Activated T-cell treated with anti-CD3 and anti-CD28 coated beads for 48 hours (primary cell): Measurements from ENCODE around the gene TBC1D22A.

Source experiments
- DNase-seq: peaks from one replicate; pipeline ENCODE4 v3.0.0-alpha.2; 2020; ENCODE audit warnings: low read depth

TBC1D22A gene

DNA sequence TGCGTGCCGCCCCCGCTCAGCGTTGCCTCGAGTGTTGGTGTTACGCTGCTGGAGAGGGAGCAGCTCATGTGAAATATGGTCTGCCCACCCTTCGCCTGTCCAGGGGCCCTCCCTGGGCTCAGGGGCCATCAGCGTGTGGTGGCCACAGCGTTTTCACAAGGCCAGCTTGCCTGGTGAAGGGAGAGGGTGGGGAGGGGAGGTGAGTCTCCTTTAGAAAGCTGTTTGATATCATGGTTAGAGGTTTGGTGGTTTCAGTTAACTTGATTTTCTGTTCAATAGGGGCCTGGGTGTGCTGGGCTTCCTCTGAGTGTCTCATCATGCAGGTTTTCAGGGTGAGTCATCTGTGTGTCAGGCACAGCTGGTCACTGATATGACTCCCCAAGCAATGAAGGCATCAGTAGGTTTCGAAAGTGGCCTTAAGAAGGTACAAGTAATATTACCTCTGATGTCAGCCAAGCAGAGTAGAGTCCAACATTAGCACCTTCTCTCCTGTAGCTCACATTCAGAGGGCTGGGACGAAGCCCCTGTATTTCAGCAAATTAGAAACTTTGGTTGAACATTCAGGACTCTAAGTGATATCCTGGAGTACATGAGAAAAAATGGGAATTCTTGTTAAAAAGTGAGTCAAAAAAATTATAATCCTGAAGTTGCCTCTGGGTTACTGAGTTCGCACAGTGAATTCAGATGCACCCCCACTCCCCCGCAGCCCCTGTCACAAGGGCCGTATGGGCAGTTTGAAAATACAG is 172.5 kb downstream of the TBC1D22A start:
- peak; percentile 18 for DNase-seq

DNA sequence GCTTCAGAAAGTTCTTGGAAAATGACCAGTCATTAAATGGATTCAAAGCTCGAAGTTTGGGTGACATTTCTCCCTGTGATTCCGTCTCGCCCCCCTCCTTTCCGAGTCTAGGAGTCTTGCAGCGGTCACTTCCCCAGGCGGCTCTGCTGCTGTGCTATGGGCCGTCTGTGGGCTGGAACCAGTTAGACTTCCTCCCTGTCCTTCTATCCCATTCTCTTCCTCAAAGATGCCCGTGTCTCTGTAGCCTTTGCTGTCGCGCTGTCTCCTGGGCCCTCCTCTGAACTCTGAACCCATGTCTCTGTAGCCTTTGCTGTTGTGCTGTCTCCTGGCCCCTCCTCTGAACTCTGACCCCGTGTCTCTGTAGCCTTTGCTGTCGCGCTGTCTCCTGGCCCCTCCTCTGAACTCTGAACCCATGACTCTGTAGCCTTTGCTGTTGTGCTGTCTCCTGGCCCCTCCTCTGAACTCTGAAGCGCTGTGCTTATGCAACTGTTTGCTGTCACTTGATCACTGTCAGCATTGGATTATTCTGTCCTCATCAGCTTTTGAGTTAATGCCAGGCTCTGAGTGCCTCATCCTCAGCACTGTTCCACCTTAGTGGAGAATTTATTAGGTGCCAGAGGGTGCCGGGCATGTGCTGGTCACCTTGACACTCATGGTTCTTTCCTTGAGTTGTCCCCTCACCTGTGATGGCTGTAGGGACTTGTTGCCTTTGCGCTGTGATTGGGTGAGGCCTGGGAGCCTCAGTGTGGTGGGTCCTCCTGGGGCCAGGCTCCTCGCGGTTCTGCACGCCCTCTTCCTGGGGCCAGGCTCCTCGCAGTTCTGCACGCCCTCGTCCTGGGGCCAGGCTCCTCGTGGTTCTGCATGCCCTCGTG is 173.3 kb downstream of the TBC1D22A start:
- no peak for DNase-seq

DNA sequence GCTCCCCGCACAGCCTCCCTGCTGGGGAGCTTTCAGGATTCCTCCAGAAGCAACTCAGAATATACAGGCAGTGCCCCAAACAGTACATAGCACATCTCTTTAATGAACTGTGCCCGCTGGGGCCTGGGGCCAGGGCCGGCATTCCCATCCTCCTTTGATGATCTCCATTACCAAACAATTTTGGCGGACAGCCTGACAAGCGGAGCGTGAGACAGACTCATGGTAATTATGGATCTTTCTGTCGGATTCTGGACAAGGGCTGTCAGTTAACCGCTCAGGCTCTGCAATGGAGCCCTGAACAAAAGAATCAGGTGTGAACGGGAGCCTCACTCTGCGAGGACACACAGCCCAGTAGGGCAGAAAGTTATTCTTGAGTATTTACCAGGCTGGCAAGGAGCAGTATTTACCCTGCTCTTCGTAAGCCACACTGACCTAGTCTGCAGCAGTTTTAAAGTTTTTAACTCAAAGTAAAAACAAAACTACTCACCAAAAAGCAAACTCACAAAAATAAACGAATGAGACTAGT is 174.0 kb downstream of the TBC1D22A start:
- DNase-seq: no peak

DNA sequence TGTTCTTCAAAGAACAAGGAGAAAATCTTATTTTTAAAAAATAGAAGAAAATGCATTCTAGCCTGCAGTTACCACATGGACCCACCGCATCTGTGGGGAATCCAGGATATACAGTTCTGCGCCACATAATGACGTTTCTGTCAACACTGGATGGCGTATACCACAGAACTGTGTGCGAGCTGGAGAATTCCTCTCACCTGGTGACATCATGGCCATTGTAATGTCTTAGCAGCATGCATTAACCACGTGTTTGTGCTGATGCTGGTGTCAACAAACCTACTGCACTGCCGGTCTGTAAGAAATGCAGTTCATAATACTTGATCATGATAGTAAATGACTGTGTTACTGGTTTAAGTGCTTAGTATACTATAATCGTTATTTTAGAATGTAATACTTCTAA is 174.7 kb downstream of the TBC1D22A start:
- no peak for DNase-seq

DNA sequence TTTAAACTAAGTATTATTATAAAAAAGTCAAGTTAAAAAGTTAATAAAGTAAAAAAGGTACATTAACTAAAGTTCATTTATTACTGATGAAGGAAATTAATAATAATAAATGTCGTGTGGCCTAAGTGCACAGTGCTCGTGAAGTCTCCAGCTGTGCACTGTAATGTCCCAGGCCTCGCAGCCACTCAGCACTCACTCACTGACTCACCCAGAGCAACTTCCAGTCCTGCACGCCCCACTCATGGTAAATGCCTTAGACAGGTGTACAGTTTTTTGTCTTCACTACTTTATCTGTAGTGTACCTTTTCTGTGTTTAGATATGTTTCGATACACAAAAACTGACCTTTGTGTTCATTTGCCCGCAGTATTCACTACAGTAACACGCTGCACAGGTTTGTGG is 175.5 kb downstream of the TBC1D22A start:
- DNase-seq: no peak

DNA sequence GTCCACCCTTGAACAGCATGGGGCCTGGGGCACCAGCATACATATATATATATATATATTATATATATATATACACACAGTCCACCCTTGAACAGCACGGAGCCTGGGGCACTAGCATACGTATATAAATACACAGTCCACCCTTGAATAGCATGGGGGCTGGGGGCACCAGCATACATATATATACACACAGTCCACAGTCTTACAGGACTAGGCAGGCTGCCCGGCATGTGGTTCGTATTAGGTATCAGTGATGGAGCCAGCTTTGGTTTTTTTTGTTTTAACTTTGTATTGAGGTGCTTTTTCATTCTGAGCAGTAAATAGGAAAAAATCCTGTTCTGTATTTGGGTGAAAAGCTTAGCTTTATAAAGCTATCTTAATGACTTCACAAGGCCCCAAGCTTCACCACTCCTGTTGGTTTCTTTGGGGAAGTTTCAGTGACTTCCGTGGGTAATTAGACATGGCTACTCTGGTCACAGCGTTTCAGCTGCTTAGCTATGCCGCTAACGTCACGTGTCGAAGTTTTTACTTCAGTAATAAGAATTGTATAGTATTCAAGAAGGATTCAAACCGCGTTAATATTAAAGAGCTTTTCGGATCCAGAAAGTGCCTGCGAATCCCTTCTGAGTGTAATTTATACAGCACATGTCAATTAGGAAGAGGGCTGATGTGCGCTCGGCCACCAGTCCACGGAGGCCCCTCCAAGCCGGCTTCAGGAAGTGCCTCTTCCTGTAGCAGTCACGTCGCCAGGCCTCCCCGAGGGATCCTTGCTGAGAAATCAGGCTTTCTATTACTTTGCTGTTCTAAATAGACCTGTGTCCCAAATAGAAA is 179.7 kb downstream of the TBC1D22A start:
- DNase-seq: no peak

DNA sequence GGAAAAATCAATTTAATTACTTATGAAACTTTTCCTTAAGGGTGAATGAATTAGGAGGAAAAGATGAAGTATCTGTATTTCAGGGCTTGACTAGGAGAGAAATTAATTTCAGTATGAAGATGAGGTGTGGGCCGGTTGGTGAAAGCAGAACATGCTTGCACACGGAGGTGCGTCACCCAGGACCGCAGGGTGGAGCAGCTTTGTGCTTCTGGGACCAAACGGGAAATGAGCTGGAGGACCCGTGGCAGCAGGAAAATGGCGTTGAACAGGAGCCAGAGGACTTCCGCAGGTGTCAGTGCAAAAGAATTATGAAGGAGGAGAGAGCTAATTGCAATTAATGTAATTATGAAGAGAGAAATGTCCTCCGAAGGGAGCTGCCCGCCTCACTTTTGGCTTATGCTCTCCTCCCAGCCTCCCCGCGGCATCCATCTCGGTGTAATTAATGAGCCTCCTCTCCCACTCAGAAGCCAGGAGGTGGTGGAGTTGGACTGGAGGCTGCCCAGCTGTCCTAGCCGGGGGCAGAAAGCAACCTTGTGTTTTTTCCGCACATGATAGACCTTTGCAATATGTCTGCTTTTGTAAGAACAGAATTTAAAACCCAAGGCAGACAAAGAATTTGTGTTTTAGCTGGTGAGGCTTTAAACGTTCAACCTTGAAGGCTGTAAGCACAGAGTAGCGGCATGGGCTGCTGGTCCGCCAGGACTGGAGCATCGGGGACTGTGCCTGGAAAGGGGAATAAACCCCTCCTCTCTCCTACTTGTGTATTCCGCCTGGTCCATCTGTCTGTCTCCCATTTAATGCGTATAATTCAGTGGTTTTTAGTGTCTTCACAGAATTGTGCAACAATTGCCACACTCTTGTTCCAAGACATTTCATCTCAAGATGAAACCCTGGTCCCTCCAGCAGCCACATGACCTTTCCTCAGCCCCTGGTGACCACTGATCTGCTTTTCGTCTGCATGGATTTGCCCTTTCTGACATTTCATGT is 180.6 kb downstream of the TBC1D22A start:
- no peak for DNase-seq

DNA sequence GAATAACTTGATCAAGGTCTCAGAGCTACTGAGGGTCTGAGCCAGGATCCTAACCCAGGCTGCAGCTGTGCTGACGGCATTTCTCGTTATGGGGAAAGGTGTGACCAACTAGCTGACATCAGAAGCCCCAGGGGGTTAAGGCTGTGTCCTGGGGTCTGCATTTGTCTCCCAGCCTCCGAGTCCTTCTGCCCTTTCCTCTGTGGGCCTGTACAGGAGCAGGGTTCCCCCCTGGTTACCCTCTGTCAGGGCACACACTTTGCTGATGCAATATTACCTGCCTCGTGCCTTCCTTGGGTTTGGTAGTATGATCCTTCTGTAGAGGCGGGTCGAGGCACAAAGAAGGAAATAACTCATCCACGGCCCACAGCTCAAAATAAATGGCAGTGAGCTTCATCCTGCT is 183.0 kb downstream of the TBC1D22A start:
- no peak for DNase-seq

DNA sequence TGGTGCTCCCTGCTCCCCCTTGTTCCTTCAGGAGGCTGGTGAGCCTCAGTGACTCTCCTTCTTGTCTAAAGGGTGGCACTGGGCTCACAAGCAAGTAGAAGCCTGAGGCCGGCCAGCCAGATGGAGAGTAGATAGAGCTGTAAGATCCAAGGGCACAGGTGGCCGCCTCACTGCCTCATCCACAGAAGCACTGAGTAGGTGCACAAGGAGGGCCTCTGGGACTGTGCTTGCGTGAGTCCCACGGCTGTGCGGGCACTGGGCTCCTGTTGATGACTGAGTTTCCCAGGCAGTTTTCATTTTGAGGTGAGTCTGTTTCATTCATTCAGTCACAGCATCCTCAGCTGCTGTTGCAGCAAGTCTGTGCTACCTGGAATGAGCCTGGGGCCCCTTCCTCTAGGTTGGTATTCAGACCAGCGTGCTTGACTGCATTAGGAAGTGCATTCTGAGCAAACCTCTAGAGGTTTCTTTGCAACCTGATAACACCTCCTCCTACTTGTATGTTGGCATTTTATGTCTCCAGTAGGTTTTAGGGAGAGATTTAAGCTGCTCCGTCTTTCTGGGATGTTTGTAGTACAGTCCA is 184.0 kb downstream of the TBC1D22A start:
- no peak for DNase-seq

DNA sequence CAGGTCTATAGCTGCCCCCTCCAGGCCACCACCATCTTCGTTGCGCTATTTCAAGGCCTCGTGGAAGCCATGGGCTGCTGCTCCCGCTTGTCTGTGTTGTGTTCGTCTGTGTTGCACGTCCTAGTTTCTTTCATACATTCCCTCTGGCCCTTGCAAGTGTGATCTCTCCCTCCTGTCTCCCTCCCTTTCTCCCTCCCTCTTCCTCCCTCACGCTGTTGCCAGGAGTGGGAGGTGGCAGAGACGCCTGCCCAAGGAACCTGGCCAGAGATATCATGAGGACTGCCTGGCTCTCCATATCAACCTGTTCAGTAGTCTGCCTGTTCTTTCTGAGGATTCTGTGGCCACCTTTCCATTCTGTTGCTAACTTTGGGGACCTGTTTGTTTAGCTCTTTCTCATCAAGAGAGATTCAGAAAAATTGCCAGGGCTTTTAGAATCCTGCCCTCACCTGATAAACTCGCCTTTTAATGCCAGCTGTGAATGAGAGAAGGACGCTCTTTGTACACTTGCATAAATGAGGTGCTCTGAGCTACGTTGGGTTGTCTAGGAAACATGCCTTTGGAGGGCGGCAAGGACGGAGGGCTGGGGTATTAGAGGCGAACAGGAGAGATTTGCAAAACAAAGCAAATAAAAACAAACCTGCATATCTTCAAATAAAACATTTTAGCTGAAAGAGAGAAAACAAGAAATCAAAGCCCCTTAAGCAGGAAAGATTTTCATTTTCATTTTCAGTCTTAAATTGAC is 185.2 kb downstream of the TBC1D22A start:
- DNase-seq: no peak

DNA sequence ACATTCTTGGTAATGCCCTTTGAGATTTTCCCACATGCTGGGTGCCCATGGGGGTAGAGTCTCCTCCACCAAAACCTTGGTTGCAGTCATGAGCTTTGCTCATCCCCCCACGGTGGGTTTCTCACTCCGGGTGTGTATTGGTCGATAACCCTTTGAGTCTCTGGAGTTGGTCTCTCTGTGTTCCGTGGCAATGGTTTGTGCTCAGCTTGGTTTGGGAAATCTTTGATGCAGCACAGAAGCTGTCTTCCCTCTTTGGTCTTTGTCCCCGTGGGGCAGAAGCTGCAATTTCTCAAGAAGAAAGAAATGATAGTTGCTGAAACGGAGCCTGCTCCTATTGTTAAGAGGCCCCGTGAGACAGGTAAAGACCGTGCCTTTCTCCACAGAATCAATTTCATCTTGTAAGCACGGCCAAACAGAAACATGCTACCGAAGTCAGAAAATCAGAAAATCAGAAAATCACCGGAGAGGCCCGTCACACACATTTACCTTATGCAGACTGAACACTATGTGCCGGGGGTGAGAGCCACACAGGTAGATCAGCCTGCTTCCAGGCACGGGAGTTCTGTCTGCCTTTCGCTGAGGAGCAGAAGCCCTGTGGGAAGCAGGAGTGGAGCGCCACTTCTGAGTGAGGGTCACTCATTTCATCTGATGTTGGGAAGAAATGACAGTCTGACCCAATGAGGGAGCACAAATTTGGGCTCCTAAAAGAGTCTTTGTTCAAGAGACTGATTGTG is 186.1 kb downstream of the TBC1D22A start:
- no peak for DNase-seq

DNA sequence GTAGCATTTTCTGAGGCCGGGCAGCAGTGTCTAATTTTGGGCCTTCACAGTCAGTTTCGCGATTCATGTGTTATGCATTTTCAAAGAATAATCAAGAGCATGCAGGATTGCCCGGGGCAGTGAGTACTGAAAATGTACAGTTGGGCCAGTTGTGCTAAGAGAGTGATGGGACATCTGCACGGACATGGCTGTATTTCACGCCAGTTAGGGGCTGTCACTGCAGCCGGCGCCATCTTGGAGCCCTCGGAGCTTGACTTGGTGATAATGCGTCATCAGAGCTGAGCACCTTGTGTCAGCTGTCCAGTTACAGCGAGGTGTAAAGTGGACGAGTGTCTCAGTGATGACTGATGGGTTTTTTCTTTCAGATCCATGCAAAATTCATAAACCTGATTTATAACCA is 188.9 kb downstream of the TBC1D22A start:
- DNase-seq: no peak

DNA sequence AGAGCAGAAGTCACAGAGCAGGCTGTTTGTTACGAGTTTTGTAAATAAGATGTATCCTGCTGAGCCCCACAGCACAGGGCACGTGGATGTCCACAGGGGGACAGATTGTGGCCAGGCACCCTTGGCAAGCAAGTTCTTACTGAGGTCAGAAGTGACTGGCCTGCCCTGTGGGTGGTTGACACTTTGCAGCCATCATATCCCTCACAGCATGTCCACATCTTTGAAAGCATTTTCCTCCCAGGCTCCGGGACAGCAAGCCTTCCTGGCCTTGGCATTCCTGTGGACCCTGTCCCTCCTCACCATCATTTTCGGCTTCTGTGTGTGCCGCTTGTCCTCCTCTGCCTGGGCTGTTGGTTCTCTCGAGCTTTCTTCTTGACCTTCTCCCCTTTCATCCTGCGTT is 189.5 kb downstream of the TBC1D22A start:
- no peak for DNase-seq

DNA sequence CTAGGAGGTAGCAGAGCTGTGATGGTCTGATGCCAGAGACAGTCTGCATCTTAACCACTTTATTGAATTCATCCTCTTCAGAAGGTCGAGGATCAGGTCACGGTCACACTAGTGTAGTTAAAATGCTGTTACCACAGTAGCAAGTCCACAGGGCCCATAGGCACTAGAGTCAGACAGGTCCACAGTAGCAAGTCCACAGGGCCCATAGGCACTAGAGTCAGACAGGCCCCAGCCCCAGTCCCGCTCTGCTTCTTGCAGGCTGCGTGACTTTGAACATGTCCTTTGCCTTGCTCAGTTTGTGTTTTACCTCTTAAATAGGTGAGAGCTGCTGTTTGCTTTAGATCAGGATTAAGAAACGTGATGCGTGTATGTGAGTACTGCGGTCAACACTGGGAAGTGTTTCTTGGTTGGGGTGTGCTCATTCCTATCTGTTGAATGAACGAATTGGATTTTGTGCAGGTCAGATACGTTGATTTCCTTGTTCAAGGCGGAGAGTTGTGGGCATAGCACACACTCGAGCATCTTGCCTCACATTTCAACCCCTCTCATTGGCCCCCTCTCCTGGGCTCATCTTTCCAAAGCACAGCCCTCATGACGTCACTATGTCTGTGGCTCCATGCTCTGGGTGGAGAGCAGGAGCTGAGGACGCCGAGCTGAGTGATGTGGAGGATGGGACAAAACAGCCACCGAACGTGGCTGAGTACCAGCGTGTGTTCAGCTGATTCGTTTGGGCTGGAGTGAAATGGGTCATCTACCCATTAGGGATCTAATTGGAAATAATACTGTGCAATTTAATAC is 191.7 kb downstream of the TBC1D22A start:
- no peak for DNase-seq

DNA sequence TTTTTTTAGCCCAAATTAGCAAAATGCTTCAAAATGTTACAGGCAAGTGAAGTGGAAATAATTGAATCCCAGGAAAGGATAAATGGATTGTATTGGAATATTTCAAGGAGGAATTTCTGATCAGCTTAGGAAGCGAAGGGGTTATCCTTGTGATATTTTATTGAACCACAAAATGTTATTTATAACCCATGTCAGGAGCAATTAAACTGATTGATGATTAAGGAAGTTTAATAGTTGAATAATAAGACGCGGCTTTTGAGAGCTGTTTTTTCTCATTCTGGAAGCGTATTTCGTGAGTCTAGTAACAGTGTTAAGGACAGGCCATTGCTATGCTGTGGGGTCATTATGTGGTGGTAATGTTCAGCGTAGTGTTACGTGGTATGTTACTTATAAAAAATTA is 192.3 kb downstream of the TBC1D22A start:
- no peak for DNase-seq

DNA sequence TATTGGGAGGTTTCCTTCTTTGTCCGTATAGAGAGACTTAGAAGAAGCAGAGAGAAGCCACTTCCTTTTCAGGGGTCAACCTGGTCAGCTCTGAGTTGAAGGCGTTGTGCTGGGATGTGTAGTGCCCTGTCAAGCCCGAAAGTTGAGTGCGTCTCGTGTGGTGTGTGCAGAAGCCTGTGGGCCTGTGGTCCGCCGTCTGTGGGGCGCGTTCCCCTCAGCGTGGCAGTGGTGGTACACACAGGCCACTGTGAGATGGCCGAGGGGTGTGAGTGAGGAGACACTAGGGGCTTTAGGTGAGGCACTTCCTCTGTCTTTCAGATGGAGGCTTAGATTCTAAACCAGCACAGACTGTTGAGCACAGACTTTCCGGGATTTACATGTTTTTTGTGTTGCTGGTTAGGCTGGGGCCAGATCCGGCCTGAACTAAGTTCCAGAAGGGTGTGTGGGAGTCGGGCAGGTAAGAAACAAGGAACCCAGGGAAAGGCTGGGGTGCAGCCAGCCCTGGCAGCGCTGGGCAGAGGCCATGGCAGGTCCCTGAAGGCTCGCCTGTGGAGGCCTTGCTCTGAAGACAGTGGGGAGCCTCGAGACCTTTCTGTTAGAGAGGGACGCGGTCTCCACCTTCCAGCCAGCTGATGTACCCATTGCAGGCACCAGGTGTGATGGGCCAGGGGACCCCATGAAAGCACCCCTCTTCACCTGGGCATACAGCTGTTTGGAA is 194.2 kb downstream of the TBC1D22A start:
- no peak for DNase-seq

DNA sequence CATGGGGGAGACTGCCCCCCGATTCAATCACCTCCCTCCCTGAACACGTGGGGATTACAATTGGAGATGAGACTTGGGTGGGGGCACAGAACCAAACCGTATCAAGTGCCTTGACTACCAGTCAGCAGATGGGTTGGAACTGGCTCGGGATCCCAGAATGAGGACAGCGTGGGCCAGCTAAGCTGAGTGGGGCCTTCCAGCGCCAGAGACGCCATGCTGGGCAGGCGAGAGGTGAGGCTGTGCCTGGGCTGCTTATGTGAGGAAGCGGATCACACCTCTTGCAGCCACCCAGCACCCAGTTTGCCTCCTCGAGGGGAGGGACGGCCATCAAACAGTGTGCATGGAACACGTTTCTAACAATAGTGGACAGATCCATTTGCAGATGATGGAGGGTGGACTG is 195.1 kb downstream of the TBC1D22A start:
- no peak for DNase-seq

DNA sequence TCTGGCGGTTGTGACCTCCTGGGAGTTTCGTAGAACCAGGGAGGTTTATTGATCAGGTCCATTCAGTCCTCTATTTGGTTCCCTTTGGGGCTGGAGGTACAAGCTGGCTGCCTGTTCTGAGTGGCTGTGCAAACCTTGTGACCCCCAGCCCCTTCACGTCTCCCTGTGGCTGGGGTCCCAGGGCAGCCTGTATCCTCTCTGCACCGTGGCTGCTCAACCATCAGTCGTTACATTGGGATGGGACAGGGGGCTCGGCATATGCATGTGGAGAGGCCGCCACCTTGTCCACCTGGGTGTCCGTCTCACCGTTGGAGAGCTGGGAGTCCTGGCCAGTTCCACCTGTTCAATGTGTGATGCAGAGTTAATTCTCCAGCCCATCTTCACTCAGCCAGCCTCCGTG is 195.7 kb downstream of the TBC1D22A start:
- no peak for DNase-seq
